ENCODE results near the gene PREX1.
"Not testable (repeated sequence)": the region's sequence is repeated elsewhere in the genome, so short reads cannot be mapped to it uniquely, and the experiment has no call there.

The PREX1 gene

GRCh38 chr20:48825566-48825920 is 2.3 kb downstream of the PREX1 start:
- DNase-seq (ENCODE audit: low spot score) = no peak

GRCh38 chr20:48824830-48825565 is 2.8 kb downstream of the PREX1 start:
- no peak for DNase-seq (ENCODE audit: low spot score)

- no peak for DNase-seq (ENCODE audit: low spot score)
These were observed 3.8 kb downstream of the PREX1 start for GRCh38 chr20:48823960-48824498.

- no peak for DNase-seq (ENCODE audit: low spot score)
These were observed 4.3 kb downstream of the PREX1 start for GRCh38 chr20:48823476-48823875.

GRCh38 chr20:48822879-48823385 is 4.9 kb downstream of the PREX1 start:
- no peak for DNase-seq (ENCODE audit: low spot score)

- no peak for DNase-seq (ENCODE audit: low spot score)
These were observed 5.6 kb downstream of the PREX1 start for GRCh38 chr20:48822178-48822577.

- DNase-seq (ENCODE audit: low spot score) = no peak
These were observed 6.4 kb downstream of the PREX1 start for GRCh38 chr20:48821261-48821920.

- DNase-seq (ENCODE audit: low spot score) = no peak
These were observed 7.2 kb downstream of the PREX1 start for GRCh38 chr20:48820649-48820973.

- no peak for DNase-seq (ENCODE audit: low spot score)
These were observed 7.8 kb downstream of the PREX1 start for GRCh38 chr20:48819821-48820648.

- no peak for DNase-seq (ENCODE audit: low spot score)
These were observed 8.7 kb downstream of the PREX1 start for GRCh38 chr20:48819089-48819488.

- no peak for DNase-seq (ENCODE audit: low spot score)
These were observed 9.3 kb downstream of the PREX1 start for GRCh38 chr20:48818481-48818987.

GRCh38 chr20:48818031-48818370 is 9.8 kb downstream of the PREX1 start:
- no peak for DNase-seq (ENCODE audit: low spot score)

GRCh38 chr20:48817367-48818030 is 10.3 kb downstream of the PREX1 start:
- no peak for DNase-seq (ENCODE audit: low spot score)

- no peak for DNase-seq (ENCODE audit: low spot score)
These were observed 11.3 kb downstream of the PREX1 start for GRCh38 chr20:48816282-48817205.

- DNase-seq (ENCODE audit: low spot score) = no peak
These were observed 12.3 kb downstream of the PREX1 start for GRCh38 chr20:48815537-48815936.

- no peak for DNase-seq (ENCODE audit: low spot score)
These were observed 13.2 kb downstream of the PREX1 start for GRCh38 chr20:48814633-48815032.

- DNase-seq (ENCODE audit: low spot score) = no peak
These were observed 13.8 kb downstream of the PREX1 start for GRCh38 chr20:48813930-48814546.

GRCh38 chr20:48813446-48813747 is 14.4 kb downstream of the PREX1 start:
- no peak for DNase-seq (ENCODE audit: low spot score)

- no peak for DNase-seq (ENCODE audit: low spot score)
These were observed 15.0 kb downstream of the PREX1 start for GRCh38 chr20:48812600-48813445.

- DNase-seq (ENCODE audit: low spot score) = not testable (repeated sequence)
These were observed 15.7 kb downstream of the PREX1 start for GRCh38 chr20:48812114-48812513.

Data from HuH-7.5 (cell line).